A549 treated with dexamethasone at 1 μM for 4 hours (cell line): ENCODE results near the gene PFKL. TPM values are rescaled to one million over a fixed set of nuclear protein-coding genes. Genes with fewer than 3 reads are reported as not detected.

Experiments used
- total RNA-seq: library from RNA; stranded (reverse); fragments of 200-300 nt; extraction: Qiagen RNA extraction; gene quantifications from 5 replicates; pipeline ENCODE4 v1.2.3, GENCODE V29; 2022

Gene PFKL
- total RNA-seq = 34.4 to 59.5 TPM (median 51.7 TPM) in 5 replicates

GRCh38 chr21:44299458-44300261 lies at the start of gene PFKL:
PFKL (plus strand) TSS chr21:44300053; CDS start chr21:44300106, 53 bp downstream.

DNA sequence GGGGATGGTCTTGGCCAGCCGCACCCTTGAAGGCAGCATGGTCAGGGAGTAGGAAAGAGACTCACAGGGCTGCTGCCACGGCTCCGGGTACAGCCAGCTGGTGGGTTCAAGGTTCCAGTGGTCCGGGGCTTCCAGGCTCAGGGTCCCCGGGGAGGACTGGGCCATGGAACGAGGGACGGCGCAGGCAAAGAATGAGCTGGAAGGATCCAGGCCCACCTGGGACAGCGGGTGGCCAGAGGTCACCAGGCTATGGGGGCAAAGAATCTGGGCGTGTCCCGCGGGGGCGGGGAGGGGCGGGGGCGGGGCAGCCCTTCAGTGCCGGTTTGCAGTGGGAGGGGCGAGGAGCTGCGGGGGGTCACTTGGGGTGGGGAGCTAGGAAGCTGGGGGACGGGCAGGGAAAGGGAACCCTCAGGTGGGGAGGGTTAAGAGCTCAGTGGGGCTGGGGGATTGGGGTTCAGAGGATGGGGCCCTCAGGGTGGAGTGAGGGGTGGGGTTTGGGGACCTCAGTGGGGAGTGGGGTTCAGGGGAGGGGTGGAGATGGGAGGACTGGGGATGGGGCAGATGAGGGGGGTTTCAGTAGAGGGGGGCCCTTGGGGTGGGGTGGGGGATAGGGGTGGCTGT lies 38.1 kb upstream of the PFKL start, which contains the start of gene DNMT3L:
DNMT3L (minus strand) TSS at position 223 of the 621 bp plus-strand sequence. CDS start 638 bp downstream, outside the sequence.

DNA sequence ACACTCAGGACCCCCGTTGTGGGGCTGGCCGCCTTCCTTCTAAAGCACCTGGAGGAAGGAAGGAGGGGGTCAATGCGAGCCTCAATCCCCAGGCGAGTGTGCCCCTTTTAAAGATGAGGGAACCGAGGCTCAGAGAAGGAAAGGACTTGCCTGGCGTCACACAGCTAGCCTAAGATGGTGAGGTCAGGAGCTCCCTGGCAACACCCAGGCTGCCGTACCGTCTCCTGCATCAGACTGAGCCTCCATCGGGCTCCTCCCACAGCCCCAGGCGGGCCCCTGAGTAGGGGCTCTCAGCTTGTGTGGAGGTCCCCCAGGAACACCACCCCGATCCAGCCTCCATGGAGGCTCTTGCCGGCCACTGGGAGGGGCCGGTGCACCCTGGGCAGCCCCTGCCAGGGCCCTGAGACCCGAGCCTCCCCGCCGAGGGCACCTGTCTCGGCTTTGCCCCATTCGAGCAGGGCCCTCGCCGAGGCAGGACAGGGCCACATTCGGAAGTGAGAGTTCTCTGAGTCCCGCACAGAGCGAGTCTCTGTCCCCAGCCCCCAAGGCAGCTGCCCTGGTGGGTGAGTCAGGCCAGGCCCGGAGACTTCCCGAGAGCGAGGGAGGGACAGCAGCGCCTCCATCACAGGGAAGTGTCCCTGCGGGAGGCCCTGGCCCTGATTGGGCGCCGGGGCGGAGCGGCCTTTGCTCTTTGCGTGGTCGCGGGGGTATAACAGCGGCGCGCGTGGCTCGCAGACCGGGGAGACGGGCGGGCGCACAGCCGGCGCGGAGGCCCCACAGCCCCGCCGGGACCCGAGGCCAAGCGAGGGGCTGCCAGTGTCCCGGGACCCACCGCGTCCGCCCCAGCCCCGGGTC lies 14.5 kb upstream of the PFKL start, which contains the start of gene AIRE:
AIRE (plus strand) TSS at position 739 of the 855 bp plus-strand sequence. CDS start 131 bp downstream, outside the sequence.

GRCh38 chr21:44338971-44339910 lies 39.4 kb downstream of the PFKL start, which contains the start of gene CFAP410:
CFAP410 (minus strand) TSS chr21:44339390; CDS start chr21:44339194, 196 bp downstream.

GRCh38 chr21:44353191-44353970 lies 53.5 kb downstream of the PFKL start, which contains the start of gene TRPM2:
TRPM2 (plus strand) TSS chr21:44353621; CDS start chr21:44353701, 80 bp downstream.

Other genes with a start within 250 kb of the PFKL start
- 0.41 to 3.2 TPM (median 2.0 TPM) in 5 replicates for gene PWP2, start 192.7 kb upstream of the PFKL start, total RNA-seq
- gene GATD3, start 166.4 kb upstream of the PFKL start, total RNA-seq = 2.1 to 5.1 TPM (median 3.8 TPM) in 5 replicates
- gene ICOSLG, start 59.1 kb upstream of the PFKL start, total RNA-seq = 4.0 to 5.6 TPM (median 4.5 TPM) in 5 replicates
- not detected in 5 replicates for gene DNMT3L, start 38.2 kb upstream of the PFKL start, total RNA-seq
- gene AIRE, start 14.2 kb upstream of the PFKL start, total RNA-seq = not detected in 5 replicates
- 5.1 to 8.7 TPM (median 6.7 TPM) in 5 replicates for gene CFAP410, start 39.3 kb downstream of the PFKL start, total RNA-seq
- 6.5 to 9.8 TPM (median 7.8 TPM) in 5 replicates for gene TRPM2, start 53.6 kb downstream of the PFKL start, total RNA-seq
- gene LRRC3, start 155.5 kb downstream of the PFKL start, total RNA-seq = 1.7 to 2.5 TPM (median 2.4 TPM) in 5 replicates
- not detected in 5 replicates for gene KRTAP10-1, start 240.1 kb downstream of the PFKL start, total RNA-seq